GM12873 (cell line): Measurements from ENCODE around the gene LRRTM4.

Experiments used
- CTCF ChIP-seq: IDR thresholded peaks from 2 replicates; pipeline ENCODE4 v1.5.1; 2012; ENCODE audit warnings: low read depth, mild to moderate bottlenecking, moderate library complexity, low read length, control low read depth; ENCODE audit not compliant: insufficient read depth; ENCODE audit errors: missing control alignments

The LRRTM4 gene

GRCh38 chr2:77521931-77522470 is at the start of gene LRRTM4:
Gene LRRTM4 (minus strand): TSS chr2:77522376.
- no peak for TF ChIP-seq CTCF

- TF ChIP-seq CTCF: no peak
These were observed 49.4 kb upstream of the LRRTM4 start for GRCh38 chr2:77571545-77571944.

GRCh38 chr2:77567723-77568122 is 45.5 kb upstream of the LRRTM4 start:
- no peak for TF ChIP-seq CTCF

- no peak for TF ChIP-seq CTCF
These were observed 44.4 kb upstream of the LRRTM4 start for GRCh38 chr2:77566582-77566981.

- TF ChIP-seq CTCF: no peak
These were observed 44.0 kb upstream of the LRRTM4 start for GRCh38 chr2:77566131-77566530.

- no peak for TF ChIP-seq CTCF
These were observed 30.8 kb upstream of the LRRTM4 start for GRCh38 chr2:77552956-77553355.

GRCh38 chr2:77538031-77538430 is 15.9 kb upstream of the LRRTM4 start:
- TF ChIP-seq CTCF: no peak
